KBM-7 (cell line): ENCODE data around the gene CAMSAP1.

ENCODE experiments used
- DNase-seq: peaks from one replicate; pipeline ENCODE4 v3.0.0-alpha.2; 2015
- in situ Hi-C: fragments of 300-500 bp; cut with MboI; formaldehyde crosslinking; loops from 2 replicates; pipeline ENCODE4 v1.14.3; 2020; ENCODE audit warnings: low sequenced_read_pairs, low pct_unique_long_range_greater_than_20kb, mixed read lengths

CAMSAP1 gene

DNA sequence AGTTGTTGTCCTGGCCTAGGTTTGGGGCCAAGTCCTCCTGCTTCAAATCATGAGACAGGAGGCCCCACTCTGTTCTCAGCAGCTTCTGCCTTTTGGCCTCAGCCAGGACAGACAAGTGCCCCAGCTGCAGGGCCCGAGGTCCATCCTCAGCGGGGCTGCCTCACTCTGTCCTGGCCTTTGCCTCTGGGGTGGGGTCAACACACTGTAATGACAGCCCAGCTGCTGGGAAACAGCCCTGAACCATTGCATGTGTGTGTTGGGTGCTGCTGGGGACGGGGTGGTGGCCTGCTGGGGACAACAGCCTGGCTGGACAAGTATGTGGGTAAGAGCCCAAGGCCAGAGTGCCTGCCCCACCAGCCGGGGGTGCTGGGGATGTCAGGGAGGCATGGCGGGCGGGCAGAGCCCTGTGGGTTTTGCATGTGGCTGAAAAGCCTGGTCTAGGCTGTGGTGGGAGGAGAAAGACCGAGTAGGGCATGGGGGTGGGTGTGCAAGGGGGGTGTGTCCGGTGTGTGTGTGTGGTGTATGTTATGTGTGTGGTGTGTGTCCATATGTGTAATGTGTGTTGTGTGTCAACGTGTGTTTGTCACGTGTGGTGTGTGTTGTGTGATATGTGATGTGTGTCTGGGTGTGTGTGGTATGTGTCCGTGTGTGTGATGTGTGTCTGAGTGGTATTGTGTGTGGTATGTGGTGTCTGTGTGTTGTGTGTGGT lies 133.7 kb downstream of the CAMSAP1 start:
- in situ Hi-C loops, result no loop called here

DNA sequence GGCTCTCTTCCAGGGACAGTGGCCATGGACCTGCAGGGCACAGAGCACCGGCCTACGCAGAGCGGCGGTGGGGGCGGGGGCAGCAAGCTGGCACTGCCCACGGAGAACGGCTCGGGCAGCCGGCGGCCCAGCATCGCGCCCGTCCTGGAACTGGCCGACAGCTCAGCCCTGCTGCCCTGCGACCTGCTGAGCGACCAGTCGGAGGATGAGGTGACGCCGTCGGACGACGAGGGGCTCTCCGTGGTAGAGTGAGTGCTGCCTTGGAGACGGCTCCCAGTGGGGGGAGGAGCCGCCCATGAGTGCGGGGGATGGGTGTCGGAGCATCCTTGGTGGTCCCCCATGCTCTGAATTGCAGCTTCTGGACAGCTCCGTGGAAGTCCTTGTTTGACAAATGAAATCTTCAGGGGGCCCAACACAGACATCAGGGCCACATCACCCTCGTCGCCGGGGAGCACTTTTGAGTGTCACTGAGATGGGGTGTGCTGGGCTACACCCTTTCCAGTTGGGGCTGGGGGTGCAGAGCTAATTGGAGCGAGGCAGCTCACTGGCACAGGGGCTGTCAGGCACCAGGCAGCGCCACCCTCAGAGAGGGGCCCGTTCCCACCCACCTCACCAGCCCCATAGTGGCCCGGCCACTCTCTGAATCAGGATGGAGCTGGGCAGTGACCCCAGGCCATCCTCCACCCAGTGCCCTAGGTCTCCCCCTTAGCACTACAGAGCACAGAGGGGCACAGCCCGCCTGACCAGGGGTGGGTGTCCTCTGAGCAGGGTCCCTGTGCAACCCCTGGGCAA lies 134.4 kb downstream of the CAMSAP1 start:
- in situ Hi-C loops, result no loop called here
- no peak for DNase-seq

More for the DNA sequence above, 133.7 kb downstream of the CAMSAP1 start:
- DNase-seq, result no peak

DNA sequence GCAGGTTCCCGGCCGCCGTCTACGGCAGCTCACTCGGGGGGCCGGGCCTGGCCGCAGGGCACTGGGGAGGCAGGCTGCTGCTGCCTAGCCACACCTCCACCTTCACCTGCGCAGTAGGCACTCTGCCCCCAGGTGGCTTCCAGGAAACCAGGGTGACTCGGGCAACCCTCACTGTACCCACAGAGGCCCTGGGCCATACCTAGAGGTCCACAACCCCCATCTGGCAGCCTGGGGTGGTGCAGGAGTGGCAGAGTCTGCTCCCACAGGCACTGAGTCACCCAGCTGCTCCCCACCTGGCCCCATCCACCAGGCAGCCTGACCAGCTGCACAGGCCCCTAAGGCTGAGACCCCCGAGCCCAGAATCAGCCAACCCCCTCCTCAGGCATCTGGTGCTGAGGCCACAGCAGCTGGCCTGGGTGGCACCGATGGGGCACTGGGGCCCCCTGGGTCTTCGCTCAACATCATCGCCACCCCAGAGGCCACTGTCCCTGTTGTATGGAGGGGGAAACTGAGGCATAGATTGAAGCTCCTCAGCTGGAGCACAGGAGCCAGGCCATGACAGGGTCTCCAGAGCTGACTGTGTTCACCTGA lies 135.2 kb downstream of the CAMSAP1 start:
- in situ Hi-C loops, result no loop called here
- no peak for DNase-seq

DNA sequence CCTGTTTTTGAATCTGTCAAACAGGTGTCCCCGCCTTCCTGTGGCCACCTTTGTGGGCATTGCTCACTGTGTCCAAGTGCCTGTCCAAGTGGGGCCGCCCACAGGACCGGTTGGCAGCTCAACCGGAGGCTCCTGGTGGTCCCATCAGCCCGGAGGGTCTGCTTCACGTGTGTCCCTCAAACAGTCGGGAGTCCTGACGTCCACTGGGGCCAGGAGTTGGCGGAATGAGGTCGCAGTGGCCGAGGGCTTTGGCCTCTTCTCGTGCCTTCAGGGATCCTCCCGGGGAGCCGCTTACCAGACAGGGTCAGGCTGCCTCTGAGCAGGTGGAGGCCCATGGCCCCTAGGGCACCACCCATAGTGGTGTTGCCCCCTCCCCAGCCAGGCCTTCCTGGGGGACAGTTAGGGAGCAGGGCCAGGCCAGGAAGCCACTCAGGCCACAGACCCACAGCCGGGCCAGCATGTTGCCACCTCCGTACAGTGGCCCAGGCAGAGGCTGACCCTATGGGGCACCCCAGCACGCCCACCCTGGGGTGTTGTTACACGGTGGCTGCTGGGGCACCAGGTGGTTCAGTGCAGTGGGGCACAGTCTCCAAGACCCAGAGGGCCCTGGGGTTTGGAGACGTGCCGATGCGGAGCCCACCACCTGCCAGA lies 135.8 kb downstream of the CAMSAP1 start:
- no peak for DNase-seq
- in situ Hi-C loops, result no loop called here

DNA sequence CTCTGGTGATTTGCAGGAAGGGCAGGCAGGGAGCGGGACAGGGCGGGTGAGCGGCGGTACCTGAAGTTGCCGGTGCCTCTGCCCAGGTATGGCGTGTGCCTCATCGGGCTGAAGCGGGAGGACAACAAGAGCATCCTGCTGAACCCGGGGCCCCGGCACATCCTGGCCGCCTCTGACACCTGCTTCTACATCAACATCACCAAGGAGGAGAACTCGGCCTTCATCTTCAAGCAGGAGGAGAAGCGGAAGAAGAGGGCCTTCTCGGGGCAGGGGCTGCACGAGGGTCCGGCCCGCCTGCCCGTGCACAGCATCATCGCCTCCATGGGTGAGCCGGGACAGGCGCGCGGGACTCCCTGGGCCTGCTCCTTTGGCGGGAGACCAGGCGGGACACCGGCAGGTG lies 136.6 kb downstream of the CAMSAP1 start:
- no peak for DNase-seq
- in situ Hi-C loops, result no loop called here

DNA sequence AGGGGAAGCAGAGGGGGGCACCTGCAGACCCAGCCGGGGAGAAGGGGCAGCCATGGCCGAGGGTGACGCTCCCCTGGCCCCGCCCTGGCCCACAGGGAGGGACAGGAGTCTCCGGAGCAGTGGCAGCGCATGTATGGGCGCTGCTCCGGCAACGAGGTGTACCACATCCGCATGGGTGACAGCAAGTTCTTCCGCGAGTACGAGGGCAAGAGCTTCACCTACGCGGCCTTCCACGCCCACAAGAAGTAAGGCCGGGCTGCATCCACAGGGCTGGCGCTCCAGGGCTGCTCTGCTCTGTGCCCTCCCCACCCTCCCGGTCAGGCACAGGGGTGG lies 137.2 kb downstream of the CAMSAP1 start:
- no peak for DNase-seq
- in situ Hi-C loops, result no loop called here

DNA sequence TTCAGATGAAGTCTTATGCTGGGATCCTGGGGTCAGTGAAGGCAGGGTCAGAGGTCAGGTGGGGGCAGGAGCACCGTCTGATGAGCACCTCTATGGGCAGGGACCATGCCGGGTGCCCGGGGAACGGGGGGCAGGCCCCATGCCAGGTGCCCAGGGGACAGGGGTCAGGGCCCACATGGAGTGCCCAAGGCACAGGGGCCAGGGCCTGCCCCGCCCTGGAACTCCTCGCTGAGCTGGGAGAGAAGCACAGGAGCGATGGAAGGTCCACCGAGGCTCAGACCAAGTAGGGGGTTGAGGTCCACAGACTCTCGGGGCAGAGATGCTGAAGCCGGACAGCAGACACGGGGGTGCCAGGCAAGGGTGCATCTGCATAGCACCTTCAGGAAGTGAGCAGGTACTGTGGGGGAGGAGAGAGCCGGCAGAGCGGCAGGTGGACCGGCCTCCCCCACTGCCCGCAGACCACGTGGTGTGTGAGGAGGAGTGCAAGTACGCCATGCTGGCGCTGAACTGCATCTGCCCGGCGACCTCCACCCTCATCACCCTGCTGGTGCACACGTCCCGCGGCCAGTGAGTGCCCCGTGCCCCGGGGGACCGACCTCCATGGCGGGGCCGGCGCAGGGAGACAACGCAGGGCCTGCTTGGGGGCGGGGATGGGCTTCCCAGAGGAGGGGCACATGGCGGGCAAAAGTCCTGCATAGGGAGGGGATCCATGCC lies 137.7 kb downstream of the CAMSAP1 start:
- in situ Hi-C loops, result no loop called here
- no peak for DNase-seq

DNA sequence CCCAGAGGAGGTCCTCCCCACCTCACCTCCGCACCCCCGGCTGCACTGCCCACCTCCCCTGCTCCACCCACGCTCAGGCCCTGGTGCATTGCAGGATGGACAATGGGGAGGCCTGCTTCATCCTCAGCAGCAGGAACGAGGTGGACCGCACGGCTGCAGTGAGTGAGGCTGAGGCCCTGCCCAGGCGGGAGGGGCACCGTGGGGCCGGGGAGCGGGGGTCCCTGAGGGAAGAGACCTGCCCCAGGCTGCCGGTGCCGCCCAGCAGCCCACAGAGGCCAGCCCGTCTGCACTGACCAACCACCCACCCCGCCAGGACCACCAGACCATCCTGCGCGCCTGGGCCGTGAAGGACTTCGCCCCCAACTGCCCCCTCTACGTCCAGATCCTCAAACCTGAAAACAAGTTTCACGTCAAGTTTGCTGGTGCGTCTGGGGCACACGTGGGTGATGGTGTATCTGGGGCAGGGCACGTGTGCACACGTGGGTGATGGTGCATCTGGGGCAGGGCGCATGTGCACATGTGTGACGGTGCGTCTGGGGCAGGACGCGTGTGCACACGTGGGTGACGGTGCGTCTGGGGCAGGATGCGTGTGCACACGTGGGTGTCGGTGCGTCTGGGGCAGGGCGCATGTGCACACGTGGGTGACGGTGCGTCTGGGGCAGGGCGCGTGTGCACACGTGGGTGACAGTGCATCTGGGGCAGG lies 138.7 kb downstream of the CAMSAP1 start:
- in situ Hi-C loops, result no loop called here
- no peak for DNase-seq

DNA sequence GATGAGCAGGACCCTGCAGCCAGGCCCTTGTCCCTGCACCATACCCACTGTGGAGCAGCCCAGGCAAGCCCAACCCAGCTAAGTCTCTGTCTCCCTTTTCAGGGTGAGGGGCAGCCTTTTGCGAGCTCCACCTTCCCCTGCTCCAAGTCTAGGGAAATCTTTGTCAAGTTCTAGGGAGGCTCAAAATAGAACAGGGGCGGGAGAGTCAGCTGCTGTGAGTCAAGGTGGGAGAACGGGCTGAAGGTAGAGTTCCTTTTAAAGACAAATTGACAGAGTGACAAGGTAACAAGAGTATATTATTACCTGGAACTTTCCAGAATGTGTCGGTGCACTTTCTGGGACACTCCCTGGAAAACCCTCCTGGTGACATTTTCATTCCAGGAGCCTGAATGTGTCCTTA lies 140.6 kb downstream of the CAMSAP1 start:
- DNase-seq, result no peak
- in situ Hi-C loops, result no loop called here

DNA sequence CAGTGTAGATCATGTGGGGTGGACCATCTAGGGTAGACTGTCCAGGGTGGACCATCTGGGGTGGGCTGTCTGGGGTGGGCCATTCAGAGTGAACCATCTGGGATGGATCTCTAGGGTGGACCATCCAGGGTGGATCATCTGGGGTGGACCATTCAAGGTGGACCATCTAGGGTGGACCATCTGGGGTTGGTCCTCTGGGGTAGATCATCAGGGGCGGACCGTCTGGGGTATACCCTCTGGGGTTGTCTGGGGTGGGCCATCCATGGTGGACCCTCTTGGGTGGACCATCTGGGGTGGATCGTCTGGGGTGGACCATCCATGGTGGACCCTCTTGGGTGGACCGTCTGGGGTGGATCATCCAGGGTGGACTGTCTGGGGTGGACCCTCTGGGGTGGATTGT lies 141.1 kb downstream of the CAMSAP1 start:
- no peak for DNase-seq
- in situ Hi-C loops, result no loop called here

DNA sequence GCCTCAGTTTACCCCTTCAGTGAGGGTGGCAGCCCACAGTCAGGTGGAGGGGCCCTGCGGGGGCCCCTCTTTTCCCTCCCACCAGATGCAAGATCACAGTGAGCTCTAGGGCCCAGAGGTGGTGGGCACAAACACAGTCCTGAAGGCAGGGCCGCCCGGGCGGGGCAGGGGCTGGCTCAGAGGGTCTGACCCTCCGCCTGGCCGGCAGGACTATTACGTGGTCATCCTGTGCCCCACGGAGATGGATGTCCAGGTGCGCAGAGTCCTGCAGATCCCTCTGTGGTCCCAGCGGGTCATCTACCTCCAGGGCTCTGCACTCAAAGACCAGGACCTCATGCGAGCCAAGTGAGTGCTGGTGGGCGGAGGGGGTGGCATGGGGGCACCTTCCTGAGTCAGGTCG lies 141.9 kb downstream of the CAMSAP1 start:
- DNase-seq, result no peak

DNA sequence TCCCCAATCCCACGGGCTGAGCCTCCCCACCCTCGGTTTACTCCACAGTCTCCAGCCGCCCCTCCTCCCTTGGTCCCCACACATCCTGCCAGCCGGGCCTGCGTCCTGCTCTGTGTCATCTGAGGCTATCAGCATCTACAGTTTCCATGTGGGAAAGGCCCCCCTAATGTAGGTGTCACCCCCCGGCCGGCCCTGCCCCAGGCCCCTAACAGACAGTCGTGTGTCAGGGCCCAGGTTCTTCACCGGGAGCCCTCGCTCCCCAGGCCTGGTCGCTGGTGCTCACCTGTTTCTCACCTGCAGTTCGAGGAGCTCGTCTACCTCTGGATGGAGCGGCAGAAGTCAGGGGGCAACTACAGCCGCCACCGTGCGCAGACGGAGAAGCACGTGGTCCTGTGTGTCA lies 142.6 kb downstream of the CAMSAP1 start:
- DNase-seq, result no peak
- in situ Hi-C loops, result no loop called here

More for the DNA sequence above, 141.9 kb downstream of the CAMSAP1 start:
- in situ Hi-C loops, result no loop called here

DNA sequence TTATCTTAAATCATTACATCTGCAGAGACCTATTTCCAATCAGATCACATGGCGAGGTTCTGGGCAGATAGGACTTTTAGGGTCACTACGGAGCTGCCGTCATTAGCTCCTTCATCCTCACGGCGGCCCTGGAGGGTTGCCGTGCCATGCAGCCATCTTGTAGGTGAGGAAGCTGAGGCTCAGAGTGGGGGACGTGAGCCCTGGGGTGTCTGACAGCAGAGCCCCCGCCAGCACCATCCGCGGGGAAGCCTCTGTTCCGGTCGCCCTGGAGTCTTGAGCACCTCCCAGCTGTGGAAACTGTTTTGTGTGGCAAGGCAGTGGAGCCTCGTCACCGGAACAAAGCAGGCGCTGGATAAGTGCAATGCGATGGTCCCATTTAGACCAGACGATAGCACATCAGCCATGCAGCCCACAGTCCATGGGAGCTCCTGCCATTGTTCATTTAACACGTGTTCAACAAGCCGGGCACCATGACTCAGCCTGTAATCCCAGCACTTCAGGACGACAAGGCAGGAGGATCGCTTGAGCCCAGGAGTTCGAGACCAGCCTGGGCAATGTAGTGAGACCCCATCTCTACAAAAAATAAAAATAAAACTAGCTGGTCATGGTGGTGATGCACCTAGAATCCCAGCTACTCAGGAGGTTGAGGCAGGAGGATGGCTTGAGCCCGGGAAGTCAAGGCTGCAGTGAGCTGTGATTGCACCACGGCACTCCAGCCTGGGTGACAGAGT lies 143.5 kb downstream of the CAMSAP1 start:
- in situ Hi-C loops, result no loop called here
- no peak for DNase-seq

DNA sequence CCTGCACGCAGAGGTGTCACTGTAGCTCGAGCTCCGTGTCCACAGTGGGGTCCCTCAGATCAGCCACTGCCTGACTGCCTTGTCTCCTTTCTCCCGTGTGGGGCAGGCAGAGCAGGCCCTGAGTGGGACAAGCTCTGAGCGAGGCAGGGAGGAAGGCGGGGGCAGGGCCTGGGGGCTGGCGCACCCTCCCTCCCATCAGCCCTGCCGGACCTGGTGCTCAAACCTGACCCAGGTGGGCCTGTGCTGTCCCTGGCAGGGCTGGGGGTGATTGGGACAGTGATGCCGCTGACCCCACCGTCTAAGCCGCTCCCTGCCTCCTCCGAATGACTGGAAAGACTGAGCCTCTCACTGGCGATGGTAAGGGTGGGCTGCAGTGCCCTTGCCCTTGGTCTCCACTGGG lies 144.4 kb downstream of the CAMSAP1 start:
- no peak for DNase-seq
- in situ Hi-C loops, result no loop called here

DNA sequence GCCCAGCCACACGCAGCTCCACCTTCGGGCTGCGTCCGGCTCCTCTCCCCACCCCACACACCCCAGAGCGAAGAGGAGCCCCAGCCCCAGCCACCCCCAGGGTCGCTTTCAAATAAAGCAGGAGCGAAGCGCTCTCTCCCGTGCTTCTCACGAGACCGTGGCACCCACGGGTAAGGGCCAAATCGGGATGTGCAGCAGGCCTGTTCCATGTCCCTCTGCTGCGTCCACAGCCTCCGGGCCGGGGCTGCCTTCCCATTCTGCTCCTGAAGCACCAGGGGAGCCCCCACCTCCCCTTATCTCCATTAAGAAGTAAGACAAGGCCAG lies 145.5 kb downstream of the CAMSAP1 start:
- in situ Hi-C loops, result no loop called here
- DNase-seq, result no peak

DNA sequence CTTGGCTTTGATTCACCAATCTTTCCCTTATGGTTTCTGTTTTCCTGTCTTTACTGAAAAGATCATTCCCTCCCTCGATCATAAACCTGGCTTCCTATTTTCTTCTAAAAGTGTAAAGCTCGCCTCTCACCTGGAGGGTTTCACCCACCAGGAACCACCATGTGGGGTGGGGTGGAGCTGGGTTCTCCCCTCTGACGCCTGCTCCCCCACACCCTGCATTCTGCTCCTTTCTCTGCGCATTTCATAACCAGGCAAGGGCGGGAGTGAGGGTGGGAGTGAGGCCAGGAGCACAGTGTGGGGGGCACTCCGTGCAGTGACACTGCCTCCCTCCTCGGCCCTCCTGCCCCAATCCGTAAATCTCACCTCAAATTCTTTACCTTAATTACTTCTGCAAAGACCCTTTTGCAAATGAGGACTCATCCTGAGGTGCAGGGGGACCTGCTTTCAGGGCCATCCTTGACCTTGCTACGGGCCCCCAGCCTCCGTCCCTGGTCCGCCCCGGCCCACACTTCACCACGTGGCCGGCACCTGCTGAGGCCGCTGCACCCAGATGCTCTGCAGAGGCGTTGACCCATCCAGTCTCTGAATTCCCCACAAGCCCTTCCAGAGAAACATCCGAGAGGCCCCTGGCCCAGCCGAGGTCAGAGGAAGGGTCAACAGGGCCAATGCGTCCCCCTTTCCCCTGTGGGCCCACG lies 146.0 kb downstream of the CAMSAP1 start:
- no peak for DNase-seq
- in situ Hi-C loops, result no loop called here

DNA sequence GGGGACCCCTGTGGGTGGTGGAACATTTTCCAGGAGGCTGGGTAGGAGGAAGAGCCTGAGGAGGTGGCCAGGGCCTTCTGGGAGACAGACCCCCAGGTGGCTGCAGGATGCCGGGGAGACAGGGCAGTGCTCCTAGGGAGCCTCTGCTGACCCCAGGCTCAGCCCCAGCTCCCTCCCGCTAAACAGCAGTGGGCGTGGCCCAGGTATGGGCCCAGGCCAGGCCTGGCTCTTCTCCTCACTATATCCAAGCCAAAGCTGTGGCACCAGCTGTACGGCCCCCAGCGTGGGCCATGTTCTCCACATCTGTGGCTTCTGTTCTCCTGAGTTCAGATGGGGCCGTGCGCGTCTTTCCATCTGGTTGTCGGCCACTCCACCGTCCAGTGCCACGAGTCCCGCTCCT lies 146.9 kb downstream of the CAMSAP1 start:
- no peak for DNase-seq
- in situ Hi-C loops, result no loop called here
